Pulmonary artery endothelial cell (primary cell): ENCODE measurements around the gene ANKRD9. TPM values are rescaled to one million over a fixed set of nuclear protein-coding genes. Genes with fewer than 3 reads are reported as not detected.

Source experiments
- DNase-seq: peaks from one replicate; pipeline ENCODE4 v3.0.0-alpha.2; 2011; ENCODE audit warnings: low read depth, low spot score
- total RNA-seq: library from RNA; depleted of rRNA; stranded (reverse); fragments of >200 nt; gene quantifications from 2 replicates; pipeline ENCODE4 v1.2.3, GENCODE V29; 2014

ANKRD9 gene
- total RNA-seq, 1 donor from 2014 or later, result 13.2 TPM

- DNase-seq, result no peak
Measured at GRCh38 chr14:102499401-102500157, 10.0 kb downstream of the ANKRD9 start.

GRCh38 chr14:102498678-102499265, 10.8 kb downstream of the ANKRD9 start:
- DNase-seq, result no peak

DNA sequence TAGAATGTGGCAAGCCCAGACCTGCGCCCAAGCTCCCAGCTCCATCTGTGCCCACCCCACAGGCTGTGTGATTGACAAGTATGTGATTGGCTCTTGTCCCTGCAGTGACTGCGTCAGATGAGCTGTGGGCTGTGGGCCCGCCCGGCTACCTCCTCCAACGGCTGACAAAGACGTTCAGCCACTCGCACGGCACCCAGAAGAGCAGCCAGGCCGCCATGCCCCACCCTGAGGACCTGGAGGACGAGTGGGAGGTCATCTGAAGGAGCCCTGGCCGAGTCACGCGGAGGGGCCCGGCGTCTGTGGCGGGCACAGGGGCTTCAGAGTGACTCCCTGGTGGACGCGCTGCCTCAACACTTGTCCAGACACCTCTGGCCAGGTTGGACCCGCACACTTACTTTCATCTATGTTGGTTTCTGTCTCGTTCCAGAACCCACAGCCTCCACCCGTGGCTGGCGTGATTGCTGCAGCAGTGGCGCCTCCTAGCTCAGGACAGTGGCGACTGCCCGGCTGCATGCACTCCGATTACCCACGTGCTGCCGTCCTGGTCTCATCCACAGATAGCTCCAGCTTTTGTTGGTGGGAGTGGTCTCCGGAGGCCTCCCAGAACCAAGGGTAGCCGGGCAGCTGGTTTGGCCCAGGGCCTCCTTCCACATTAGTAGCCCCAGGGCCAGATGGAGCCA, 11.4 kb downstream of the ANKRD9 start:
- no peak for DNase-seq

DNA sequence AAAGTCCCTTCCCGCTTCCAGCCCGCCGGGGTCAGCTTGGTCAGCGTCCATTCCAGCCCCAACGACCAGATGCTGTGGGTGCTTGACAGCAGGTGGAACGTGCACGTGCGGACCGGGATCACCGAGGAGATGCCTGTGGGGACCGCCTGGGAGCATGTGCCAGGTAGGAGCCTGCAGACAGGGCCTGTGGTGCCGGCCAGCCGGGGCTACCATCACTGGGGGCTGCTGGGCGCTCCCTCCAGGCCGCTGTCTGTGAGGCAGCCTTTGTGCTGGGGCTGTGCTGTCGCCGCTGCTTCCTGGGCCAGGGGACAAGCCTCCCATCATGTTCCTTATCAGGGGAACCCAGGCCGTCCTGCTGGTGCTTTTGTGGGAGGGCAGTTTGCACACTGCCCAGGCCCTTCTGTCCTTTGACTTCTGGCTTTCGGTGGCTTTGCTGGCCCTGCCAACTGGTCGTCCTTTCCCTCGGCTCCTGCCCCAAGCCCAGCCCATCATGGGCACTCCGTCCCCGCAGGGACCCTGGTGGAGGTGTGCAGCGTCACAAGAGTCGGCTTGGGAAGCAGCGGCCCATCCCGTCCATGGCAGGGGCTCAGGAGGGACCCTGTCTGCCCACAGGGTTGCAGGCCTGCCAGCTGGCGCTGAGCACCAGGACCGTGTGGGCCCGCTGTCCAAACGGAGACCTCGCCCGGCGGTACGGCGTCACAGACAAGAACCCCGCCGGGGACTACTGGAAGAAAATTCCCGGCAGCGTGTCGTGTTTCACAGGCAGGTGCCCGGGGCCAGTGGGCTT, 12.4 kb downstream of the ANKRD9 start:
- no peak for DNase-seq

- no peak for DNase-seq
Measured at GRCh38 chr14:102496331-102496691, 13.3 kb downstream of the ANKRD9 start.

- no peak for DNase-seq
Measured at GRCh38 chr14:102495491-102496330, 13.9 kb downstream of the ANKRD9 start.

- no peak for DNase-seq
Measured at GRCh38 chr14:102493585-102493984, 16.0 kb downstream of the ANKRD9 start.

DNA sequence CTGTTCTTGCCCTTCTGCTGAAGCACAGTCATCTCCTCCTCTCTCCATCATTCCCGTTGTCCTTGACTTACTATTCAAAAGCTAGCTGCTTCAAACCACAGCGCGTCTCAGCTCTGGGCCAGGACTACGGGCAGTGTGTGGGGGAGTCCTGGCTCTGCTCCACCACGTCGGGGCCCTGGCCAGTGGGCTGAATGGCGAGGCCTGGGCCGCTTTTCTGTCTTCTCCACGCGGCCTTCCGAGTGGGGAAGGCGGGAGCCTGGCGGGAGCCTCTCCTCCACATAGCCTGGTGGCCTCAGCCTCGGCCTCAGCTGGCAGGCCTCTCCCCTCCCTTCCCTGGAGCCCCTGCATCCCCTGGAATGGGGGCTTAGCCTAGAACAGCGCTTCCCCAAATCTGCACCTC, 16.5 kb downstream of the ANKRD9 start:
- DNase-seq, result no peak

DNA sequence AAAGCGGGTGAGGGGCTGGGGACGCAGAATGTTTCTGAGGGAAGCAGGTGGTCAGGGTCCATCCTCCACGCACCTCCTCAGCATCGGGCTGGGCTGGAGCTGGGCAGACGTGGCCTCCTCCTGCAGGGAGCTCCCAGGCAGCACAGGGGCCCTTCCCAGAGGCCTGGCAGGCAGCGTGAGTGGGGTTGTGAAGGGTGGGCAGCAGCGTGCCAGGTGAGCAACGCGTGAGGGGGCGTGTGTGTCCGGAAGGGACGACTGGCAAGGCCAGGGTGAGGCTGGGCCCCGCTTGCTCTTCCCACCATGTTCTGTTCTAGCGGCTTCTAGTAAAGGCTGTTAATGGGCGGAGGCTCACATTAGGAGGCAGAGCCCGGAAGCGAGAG, 17.1 kb downstream of the ANKRD9 start:
- DNase-seq, result no peak

GRCh38 chr14:102491786-102492530, 17.6 kb downstream of the ANKRD9 start:
- no peak for DNase-seq

DNA sequence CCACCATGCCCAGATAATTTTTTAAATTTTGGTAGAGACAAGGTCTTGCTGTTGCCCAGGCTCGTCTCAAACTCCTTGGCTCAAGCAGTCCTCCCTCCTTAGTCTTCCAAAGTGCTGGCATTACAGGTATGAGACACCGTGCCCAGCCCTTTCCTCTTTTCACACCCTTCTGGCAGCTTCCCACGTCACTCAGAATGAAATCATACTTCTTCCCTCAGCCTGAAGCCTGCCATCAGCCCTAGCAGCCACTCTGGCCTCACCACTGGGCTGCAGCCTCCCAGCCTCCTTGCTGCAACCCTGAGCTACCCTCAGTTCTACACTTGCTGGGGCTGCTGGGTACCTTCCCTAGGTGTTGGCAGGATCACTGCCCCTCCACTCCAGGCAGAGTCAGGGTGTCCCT, 18.2 kb downstream of the ANKRD9 start:
- no peak for DNase-seq

DNA sequence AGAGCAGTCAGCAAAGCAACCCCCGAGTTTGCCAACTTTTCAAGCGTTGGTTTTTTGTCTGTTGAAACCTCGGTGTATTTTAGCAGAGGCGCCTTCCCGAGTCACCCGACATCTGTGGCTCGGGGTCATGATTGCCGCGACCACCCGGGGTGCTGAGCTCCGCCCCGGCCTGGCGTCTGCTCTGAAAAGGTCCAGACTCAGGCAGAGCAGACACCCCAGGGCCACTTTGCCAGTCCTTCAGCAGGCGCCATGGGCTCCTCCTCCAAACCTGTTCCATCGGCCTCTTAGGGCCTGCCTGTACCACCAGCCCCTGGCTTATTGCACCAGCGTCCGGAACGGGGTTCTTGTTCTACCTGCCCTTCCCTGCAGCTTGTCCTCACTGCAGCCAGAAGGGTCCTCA, 19.1 kb downstream of the ANKRD9 start:
- no peak for DNase-seq

GRCh38 chr14:102487204-102487577, 22.4 kb downstream of the ANKRD9 start:
- no peak for DNase-seq

DNA sequence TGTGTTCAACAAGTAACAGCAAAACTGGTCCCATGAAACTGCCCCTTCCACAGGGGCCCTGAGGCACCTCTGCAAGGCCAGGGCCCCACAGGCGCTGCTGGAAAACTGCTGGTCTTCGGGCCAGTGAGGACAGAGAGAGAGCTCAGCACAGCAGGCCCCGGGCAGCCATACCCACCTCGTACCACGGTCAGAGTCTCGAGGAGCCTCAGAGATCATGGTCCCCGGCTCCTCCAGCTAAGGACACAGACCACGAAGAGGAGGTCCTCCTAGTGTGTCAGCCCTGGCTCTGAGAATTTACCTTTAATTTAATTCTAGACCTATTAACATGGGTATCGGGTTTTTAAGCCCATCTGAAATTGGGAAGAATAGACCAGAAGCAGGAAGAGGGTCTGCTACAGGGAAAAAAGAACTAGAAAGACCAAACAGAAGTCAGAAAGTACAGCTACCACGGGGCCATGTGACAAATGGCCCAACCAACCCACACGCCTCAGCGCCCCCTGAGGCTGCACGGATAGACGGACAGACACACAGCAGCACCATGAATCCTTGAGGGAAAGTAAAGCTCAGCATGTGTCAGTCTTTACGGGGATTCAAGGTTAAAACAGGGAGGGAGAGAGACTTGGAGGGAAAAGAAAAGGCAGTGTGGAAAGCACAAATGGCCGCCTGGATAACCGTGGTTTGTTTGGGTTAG, 22.9 kb downstream of the ANKRD9 start:
- no peak for DNase-seq

DNA sequence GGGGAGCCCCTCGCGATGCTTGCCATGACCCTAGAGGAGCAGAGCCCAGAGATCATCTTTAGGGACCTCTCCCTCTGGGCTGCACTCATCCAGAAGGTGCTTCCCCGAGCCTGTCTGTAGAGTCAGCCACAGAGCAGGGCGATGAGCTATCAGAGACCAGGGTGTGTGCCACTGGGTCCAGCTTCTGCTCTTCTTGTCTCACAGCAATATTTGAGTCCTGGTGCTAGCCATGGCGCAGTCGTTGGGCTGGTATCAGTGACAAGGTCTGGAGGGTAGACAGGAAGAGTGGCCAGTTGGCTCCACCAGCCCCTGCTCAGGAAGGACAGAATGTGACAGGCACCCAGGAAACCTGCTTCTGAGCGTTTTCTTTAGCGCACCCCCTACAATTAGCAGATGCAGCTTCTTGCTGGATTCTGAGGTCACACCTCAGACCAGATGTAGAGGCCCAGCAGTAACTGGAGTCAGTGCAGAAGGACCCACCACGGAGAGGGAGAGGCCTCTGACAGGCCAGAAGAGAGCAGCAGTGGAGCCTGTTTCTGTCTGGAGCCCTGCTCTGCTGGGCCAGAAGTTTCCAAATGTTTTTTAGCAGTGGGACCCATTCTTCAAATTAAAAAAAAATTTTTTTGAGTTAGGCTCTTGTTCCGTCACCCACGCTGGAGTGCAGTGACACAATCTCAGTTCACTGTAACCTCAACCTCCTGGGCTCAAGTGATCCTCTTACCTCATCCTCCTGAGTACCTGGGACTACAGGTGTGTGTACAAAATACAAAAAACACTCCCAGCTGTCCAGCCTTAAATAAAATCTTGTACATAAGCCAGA, 23.7 kb downstream of the ANKRD9 start:
- DNase-seq, result no peak

DNA sequence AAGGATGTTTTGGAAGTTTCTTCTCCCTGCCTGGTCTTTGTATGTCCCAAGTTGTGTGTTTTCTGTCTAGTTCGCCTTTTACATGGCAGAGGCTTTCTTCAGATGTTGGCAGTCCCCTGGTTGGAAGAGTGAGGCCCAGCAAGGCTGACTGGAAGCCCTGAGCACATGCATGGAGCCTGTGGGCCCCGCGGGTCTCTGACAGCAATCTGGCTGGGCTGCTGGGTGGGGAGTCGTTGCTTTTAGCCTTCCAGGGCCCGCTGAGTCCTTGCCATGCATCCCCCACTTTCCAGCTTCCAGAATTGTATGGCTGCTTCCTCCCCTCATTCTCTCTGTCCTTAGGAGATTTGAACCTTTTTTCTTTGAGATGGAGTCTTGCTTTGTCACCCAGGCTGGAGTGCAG, 25.3 kb downstream of the ANKRD9 start:
- no peak for DNase-seq

GRCh38 chr14:102481791-102482238, 27.8 kb downstream of the ANKRD9 start:
- no peak for DNase-seq

DNA sequence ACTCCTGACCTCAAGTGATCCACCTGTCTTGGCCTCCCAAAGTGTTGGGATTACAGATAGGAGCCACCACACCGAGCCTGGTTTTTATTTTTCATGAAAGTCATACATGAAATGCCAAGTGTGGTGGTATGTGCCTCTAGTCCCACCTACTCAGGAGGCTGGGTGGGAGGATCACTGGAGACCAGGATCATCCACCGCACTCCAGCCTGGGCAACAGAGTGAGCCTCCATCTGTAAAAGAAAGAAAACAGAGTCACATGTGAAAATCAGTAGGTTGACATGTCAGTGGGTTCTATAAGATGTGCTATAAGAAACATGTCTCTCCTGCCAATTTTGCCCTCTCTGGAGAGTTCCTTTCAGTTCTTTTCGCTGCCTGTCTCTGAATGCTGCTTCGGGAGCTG, 28.2 kb downstream of the ANKRD9 start:
- DNase-seq, result no peak

DNA sequence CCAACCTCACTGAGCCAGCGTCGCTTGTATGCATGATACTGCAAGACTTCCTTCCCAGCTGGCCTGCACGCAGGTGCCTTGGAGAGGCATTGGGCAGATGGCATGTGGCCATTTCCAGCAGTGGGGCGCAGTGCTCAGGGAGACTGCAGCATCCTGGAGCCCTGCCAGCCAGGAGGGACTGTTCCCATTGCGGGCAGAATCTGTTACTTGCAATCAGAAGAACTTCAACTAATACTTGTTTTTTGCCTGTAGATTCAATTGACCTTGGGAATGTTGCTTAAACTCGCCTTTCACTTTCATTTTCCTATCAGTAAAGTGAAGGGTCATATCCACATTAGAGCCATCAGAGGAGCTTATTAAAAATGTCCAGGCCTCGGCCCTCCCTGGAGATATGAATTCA, 29.8 kb downstream of the ANKRD9 start:
- DNase-seq, result no peak
